ENCODE measurements around the gene SRF.

DNA sequence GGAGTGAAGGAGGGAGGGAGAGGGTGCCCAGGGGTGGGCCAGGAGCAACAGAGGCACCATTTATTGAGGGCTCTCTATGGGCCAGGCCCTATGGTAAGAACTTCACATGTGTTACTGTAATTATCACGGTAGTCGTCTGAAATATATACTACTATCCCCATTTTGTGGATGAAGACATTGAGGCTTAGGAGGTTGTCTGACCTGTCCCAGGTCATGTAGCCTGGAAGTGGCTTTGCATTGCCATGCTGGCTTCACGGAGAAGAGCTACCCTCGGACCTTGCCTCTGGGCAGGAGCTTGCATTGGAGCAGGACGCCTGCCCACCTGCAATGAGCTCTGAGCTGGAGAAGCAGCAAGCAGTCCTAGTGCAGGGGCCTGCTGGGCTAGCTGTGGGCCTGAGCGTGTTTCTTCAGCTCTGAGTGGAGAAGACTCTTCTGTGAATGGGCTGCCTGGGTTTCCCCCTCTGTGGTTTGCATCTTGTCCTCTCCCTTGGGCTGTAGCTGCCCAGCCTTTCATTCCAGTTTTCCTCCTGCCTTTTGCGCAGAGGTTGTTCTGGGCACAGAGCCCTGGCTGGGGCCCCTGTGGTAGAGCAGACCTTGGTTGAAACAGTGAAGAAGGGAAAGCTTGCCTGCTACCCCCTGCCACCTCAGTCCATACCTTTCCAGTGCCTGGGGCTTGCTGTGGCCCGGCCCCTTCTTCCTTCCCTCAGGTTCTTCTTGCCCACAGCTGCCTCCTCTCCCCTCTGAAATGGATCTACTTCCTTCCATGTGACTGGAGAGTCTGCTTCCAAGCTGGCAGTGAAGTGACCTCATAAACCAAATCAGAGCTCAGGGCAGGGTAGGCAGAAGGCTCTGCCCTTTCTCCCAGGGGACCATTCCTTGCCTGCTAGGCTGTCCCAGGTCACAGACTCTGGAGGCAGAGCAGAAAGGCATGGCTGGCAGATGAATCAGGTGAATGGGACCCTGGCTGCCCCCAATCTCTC lies 24.1 kb upstream of the SRF start:
- TF ChIP-seq EZH2 (IDR thresholded peaks at IDR 0.05; ENCODE audit: borderline replicate concordance) = no peak
- TF ChIP-seq, protein P1, sequence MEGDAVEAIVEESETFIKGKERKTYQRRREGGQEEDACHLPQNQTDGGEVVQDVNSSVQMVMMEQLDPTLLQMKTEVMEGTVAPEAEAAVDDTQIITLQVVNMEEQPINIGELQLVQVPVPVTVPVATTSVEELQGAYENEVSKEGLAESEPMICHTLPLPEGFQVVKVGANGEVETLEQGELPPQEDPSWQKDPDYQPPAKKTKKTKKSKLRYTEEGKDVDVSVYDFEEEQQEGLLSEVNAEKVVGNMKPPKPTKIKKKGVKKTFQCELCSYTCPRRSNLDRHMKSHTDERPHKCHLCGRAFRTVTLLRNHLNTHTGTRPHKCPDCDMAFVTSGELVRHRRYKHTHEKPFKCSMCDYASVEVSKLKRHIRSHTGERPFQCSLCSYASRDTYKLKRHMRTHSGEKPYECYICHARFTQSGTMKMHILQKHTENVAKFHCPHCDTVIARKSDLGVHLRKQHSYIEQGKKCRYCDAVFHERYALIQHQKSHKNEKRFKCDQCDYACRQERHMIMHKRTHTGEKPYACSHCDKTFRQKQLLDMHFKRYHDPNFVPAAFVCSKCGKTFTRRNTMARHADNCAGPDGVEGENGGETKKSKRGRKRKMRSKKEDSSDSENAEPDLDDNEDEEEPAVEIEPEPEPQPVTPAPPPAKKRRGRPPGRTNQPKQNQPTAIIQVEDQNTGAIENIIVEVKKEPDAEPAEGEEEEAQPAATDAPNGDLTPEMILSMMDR (IDR thresholded peaks at IDR 0.05; ENCODE audit: poor library complexity) = no peak
- TF ChIP-seq EZH2phosphoT487 (IDR thresholded peaks at IDR 0.05; ENCODE audit: low read depth, severe bottlenecking, unreplicated experiment) = no peak
